Sigmoid colon (tissue), 3 donors: Measurements from ENCODE around the gene HDAC9.

Source experiments
- POLR2A ChIP-seq, 2 donors: fragments of 450-650 bp; IDR thresholded peaks; one replicate each; pipeline ENCODE4 v1.6.1; 2016; ENCODE audit warnings: antibody characterized with exemption in 2 of 2, mild to moderate bottlenecking in 2 of 2, moderate library complexity in 2 of 2
- TF ChIP-seq, protein P1 (sequence below), 4 experiments: fragments of 450-650 bp in 3 of 4; fragments of 200-600 bp in 1 of 4; IDR thresholded peaks; one replicate each; pipeline ENCODE4 v1.5.1; 2016 to 2019; ENCODE audit warnings: antibody characterized with exemption in 4 of 4, mild to moderate bottlenecking in 3 of 4, moderate library complexity in 2 of 4

- TF ChIP-seq POLR2A (IDR thresholded peaks at IDR 0.05): no peak
- TF ChIP-seq, protein P1, sequence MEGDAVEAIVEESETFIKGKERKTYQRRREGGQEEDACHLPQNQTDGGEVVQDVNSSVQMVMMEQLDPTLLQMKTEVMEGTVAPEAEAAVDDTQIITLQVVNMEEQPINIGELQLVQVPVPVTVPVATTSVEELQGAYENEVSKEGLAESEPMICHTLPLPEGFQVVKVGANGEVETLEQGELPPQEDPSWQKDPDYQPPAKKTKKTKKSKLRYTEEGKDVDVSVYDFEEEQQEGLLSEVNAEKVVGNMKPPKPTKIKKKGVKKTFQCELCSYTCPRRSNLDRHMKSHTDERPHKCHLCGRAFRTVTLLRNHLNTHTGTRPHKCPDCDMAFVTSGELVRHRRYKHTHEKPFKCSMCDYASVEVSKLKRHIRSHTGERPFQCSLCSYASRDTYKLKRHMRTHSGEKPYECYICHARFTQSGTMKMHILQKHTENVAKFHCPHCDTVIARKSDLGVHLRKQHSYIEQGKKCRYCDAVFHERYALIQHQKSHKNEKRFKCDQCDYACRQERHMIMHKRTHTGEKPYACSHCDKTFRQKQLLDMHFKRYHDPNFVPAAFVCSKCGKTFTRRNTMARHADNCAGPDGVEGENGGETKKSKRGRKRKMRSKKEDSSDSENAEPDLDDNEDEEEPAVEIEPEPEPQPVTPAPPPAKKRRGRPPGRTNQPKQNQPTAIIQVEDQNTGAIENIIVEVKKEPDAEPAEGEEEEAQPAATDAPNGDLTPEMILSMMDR (IDR thresholded peaks at IDR 0.05): no peak
Observed at GRCh38 chr7:19011212-19011611, 515.7 kb downstream of the HDAC9 start.
